Testis (tissue), 3 donors: ENCODE data around the gene ANKRD44. TPM values are rescaled to one million over a fixed set of nuclear protein-coding genes. Genes with fewer than 3 reads are reported as not detected.
A peak's percentile ranks its signal among the peaks of the same experiment; 100 is the strongest.

ENCODE experiments used
- DNase-seq: peaks from one replicate; pipeline ENCODE4 v3.0.0-alpha.2; 2019
- H3K27ac ChIP-seq, 2 donors: fragments of 200-600 bp; sonication (generic); one replicate each; pipeline ENCODE4 v1.5.1; 2019
- H3K27me3 ChIP-seq: fragments of 200-600 bp; sonication (generic); one replicate; pipeline ENCODE4 v1.5.1; 2019
- H3K36me3 ChIP-seq: fragments of 200-600 bp; sonication (generic); one replicate; pipeline ENCODE4 v1.5.1; 2017; ENCODE audit warnings: low read depth; ENCODE audit errors: missing control alignments
- H3K4me1 ChIP-seq: fragments of 200-600 bp; sonication (generic); one replicate; pipeline ENCODE4 v1.5.1; 2019
- H3K4me3 ChIP-seq, 2 donors: fragments of 200-600 bp; sonication (generic); one replicate each; pipeline ENCODE4 v1.5.1; 2017 to 2019
- H3K9me3 ChIP-seq: fragments of 200-600 bp; sonication (generic); one replicate; pipeline ENCODE4 v1.5.1; 2017
- CTCF ChIP-seq, 3 experiments: fragments of 450-650 bp in 2 of 3; fragments of 200-600 bp in 1 of 3; sonication (generic) in 1 of 3; IDR thresholded peaks; one replicate each; pipeline ENCODE4 v1.5.1; 2016 to 2019; ENCODE audit warnings: antibody characterized with exemption in 3 of 3, mild to moderate bottlenecking in 2 of 3, moderate library complexity in 1 of 3
- POLR2A ChIP-seq: fragments of 450-650 bp; IDR thresholded peaks from one replicate; pipeline ENCODE4 v1.6.1; 2017; ENCODE audit warnings: antibody characterized with exemption, mild to moderate bottlenecking, moderate library complexity
- WGBS, 2 donors: methylation state at CpG; one replicate each; pipeline ENCODE4 v1.1.5; 2018; 5-methylcytosine and 5-hydroxymethylcytosine counted together
- intact Hi-C: fragments of 100-400 bp; cut with DNase I; formaldehyde crosslinking; loops from one replicate; pipeline ENCODE4 v1.15.1; 2023; ENCODE audit warnings: low total_unique reads
- polyA plus RNA-seq: library from polyadenylated mRNA; stranded (reverse); fragments of 350-450 nt; fragmentation: Illumina TruSeq; extraction: RNeasy Lipid Tissue Mini Kit (QIAGEN cat#74804); gene quantifications from one replicate; pipeline ENCODE4 v1.2.3, GENCODE V29; 2014; ENCODE audit warnings: low read depth, low replicate concordance; ENCODE audit not compliant: insufficient read depth
- total RNA-seq, 2 donors: library from RNA; depleted of rRNA; stranded (reverse); fragments of >200 nt; gene quantifications; one replicate each; pipeline ENCODE4 v1.2.3, GENCODE V29; 2016

ANKRD44 gene
- total and polyA plus RNA-seq, 3 donors from 2014 or later, result 11.2 to 14.5 (median 11.5) TPM

DNA sequence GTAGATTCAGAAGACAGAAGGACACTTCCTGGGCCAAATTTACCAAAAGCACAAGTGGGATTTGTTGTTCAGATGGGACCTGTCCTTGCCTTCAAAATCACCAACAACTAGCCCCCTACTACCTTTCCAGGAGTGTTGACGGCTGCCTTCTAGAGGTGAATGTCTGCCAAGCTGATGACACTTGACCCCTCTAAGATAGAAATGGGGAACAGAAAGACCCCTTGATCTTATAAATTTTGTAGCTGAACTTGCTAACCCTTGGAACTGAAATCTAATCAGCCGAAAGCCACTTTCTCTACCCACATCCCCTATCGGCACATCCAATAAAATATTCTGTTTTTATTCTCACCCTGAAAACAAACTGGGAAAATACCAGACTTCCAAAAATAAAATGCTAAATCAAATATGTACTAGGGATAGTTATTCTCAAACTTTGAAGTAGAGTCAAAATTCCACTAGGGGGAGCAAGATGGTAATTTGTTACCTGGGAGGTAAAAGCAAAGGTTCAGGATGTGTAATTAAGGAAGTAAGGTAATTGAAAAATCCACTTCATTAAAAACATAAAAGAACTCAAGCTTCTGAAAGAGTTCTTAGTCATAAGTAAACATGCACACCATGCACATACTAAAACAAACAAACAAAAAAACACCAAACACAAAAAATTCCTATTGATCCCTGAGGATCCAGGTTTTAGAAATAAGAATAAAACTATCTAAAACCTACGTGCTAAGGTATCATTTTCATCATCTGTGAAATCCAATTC lies 119.2 kb downstream of the ANKRD44 start:
- no peak for DNase-seq
- TF ChIP-seq CTCF (IDR thresholded peaks at IDR 0.05) (peak; percentile 39 to 67 (median 61)), POLR2A (no peak)
- Histone ChIP-seq H3K36me3 (no peaks in the 10 kb centered on the region), H3K4me3 (no peak overlapping the region), H3K27me3 (no peaks in the 10 kb centered on the region), H3K4me1 (no peaks in the 10 kb centered on the region), H3K9me3 (no peaks in the 10 kb centered on the region), H3K27ac (no peak overlapping the region)
- 33 to 50% methylated on average over 4 of the region's 4 CpGs for WGBS, 2 donors
- intact Hi-C loops, result no loop called here

DNA sequence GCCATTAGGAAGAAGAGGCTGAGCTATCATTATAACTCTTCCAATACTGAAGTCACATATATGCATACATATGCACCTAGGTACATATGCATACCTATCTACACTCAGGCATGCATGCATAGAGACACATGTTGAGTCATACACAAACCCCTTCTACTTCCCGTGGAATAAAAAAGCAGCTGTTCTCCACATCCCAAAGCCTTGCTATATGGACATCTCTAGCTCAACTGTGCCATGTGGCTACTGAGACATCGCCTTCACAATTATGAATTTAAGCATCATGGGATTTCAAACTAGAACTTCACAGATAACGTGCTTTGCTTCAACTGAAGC lies 120.5 kb downstream of the ANKRD44 start:
- Histone ChIP-seq H3K4me3 (no peak overlapping the region), H3K27me3 (no peaks in the 10 kb centered on the region), H3K36me3 (no peaks in the 10 kb centered on the region), H3K4me1 (no peaks in the 10 kb centered on the region), H3K27ac (no peak overlapping the region), H3K9me3 (no peaks in the 10 kb centered on the region)
- DNase-seq, result no peak
- intact Hi-C loops, result no loop called here
- WGBS, 2 donors, result 81 to 86% methylated on average over 3 of the region's 3 CpGs
- TF ChIP-seq POLR2A (no peak), CTCF (IDR thresholded peaks at IDR 0.05) (no peak)

DNA sequence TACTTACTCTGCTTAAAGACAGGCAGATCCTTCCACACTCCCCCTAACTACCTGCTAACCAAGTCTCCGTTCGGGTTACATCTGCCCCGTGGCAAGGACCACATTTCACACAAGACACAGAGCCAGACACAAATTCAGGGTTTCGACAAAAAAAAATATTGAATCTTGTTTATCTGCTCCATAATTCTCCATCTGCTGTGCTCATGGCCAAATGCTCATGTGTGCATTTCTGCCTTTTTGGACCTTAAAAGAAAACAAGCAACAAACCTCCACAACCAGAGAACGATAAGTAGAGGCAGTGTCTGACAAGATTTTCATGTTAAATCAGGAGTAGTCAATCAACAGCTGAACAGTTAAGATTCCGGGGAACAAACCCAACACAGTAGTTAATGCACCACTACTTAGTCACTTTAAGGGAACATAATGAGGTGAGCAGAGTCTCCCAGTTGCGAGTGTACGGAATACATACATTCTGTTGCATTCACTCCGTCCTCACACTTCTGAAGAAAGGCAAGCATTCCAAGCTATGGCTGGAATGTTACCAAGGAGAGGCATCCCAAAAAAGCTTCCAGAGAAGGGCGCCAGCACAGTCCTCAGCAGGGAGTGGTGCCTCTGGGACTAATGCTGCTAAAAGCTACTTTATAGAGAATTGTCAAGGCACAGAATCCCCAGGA lies 121.0 kb downstream of the ANKRD44 start:
- Histone ChIP-seq H3K9me3 (no peaks in the 10 kb centered on the region), H3K4me3 (no peak overlapping the region), H3K27me3 (no peaks in the 10 kb centered on the region), H3K27ac (no peak overlapping the region), H3K36me3 (no peaks in the 10 kb centered on the region), H3K4me1 (no peaks in the 10 kb centered on the region)
- intact Hi-C loops, result no loop called here
- TF ChIP-seq POLR2A, result no peak
- no peak for TF ChIP-seq CTCF (IDR thresholded peaks at IDR 0.05)
- no peak for DNase-seq
- WGBS, 2 donors, result 85 to 90% methylated on average over 10 of the region's 10 CpGs

DNA sequence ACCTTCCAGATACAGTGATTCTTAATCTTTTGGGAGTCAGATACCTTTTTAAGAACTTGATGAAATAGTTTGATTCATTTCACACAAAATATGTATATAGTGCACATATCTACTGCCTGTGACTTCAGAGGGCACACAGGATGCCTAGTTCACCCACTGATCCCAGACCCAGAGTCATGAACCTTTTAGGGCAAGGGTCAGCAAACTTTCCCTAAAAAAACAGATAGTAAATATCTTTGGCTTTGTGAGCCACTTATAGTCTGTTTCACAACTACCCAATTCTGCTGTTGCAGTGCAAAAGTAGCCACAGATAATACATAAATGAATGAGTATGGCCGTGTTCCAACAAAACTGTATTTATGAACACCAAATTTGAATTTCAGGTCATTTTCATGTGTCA lies 124.9 kb downstream of the ANKRD44 start:
- TF ChIP-seq CTCF (IDR thresholded peaks at IDR 0.05) (no peak), POLR2A (no peak)
- Histone ChIP-seq H3K27ac (no peak overlapping the region), H3K4me3 (no peak overlapping the region), H3K9me3 (no peaks in the 10 kb centered on the region), H3K4me1 (no peaks in the 10 kb centered on the region), H3K36me3 (no peaks in the 10 kb centered on the region), H3K27me3 (no peaks in the 10 kb centered on the region)
- intact Hi-C loops, result no loop called here
- DNase-seq, result no peak
- 95 to 100% methylated on average over 1 of the region's 1 CpG for WGBS, 2 donors
